ENCODE measurements around the gene CCDC185. TPM values are rescaled to one million over a fixed set of nuclear protein-coding genes. Genes with fewer than 3 reads are reported as not detected.

The CCDC185 gene
- total RNA-seq (2021; fragmentation: NEBNext Ultra II Directional; extraction: Animal tissue kit (Norgen Biotek cat#: 25700)) = not detected
- long read RNA-seq = 0 reads

DNA sequence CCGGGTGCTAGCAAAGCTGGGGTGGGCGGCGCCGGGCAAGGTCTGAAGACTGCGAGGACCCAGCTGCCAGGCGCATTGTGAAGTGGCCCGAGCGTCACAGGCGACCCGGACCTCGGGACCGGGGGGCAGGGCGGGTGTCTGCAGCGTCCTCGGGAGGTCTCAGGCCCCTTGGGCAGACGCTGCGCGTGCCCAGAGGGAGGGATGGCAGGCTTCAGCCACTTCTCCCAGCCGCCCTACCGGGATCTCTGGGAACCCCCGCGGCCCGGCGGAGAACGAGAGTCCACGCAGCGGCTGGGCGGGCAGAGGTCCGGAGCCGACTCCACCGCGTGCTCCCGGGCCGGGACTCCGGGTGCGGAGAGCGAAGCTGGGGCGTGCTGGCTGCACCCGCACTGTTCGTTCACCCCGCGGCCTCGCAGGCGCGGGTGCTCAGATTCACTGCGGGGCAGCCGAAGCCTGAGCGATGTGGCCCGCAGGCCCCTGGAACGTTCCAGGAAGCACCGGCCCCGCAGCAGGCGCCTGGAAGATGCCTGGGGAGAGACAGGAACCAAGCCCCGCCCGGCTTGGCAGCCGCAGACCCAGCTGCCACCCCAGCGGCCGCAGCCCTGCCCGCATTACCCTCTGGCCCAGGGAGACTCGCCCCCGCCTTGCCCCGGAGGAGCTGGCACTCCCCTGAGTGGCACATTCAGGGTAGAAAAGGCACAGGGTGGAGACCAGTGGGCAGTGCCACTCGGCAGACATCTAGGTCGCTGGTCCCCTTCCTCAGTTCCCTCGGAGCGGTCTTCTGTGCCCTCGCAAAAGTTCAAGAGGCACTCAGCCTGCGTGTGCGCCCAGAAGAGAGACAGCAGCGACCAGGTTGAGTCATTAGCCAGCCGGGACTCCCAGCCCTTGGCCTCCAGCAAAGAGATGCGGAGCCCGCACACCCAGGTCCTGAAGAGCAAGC lies at the start of gene CCDC185:
Gene CCDC185, plus strand, starts transcription at position 141 of the 940 bp plus-strand sequence. Its CDS starts 61 bp downstream, at position 202.
- TF ChIP-seq, protein P1, sequence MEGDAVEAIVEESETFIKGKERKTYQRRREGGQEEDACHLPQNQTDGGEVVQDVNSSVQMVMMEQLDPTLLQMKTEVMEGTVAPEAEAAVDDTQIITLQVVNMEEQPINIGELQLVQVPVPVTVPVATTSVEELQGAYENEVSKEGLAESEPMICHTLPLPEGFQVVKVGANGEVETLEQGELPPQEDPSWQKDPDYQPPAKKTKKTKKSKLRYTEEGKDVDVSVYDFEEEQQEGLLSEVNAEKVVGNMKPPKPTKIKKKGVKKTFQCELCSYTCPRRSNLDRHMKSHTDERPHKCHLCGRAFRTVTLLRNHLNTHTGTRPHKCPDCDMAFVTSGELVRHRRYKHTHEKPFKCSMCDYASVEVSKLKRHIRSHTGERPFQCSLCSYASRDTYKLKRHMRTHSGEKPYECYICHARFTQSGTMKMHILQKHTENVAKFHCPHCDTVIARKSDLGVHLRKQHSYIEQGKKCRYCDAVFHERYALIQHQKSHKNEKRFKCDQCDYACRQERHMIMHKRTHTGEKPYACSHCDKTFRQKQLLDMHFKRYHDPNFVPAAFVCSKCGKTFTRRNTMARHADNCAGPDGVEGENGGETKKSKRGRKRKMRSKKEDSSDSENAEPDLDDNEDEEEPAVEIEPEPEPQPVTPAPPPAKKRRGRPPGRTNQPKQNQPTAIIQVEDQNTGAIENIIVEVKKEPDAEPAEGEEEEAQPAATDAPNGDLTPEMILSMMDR (IDR thresholded peaks at IDR 0.05) = no peak
- 0 out of 2 replicates have a peak, but pooled peaks cover 4% of the 10 kb centered on the region for H3K9me3 Mint-ChIP-seq
- DNase-seq = no peak
- no peaks in the 10 kb centered on the region; the same call in 1 of the 2 replicates for H3K36me3 Mint-ChIP-seq (ENCODE audit: low read depth)
- no peak within 1 kb of the TSS for H3K27ac Mint-ChIP-seq
- no peaks in the 10 kb centered on the region for H3K4me1 Mint-ChIP-seq (ENCODE audit: low read depth)
- peaks cover 43% of the 10 kb centered on the region for H3K27me3 Mint-ChIP-seq (ENCODE audit: insufficient read depth)
- no peak within 1 kb of the TSS for H3K4me3 Mint-ChIP-seq

- Mint-ChIP-seq H3K4me3 (no peak overlapping the region), H3K27me3 (ENCODE audit: insufficient read depth) (peaks cover 37% of the 10 kb centered on the region), H3K4me1 (ENCODE audit: low read depth) (no peaks in the 10 kb centered on the region), H3K9me3 (no peaks in the 10 kb centered on the region), H3K36me3 (ENCODE audit: low read depth) (no peaks in the 10 kb centered on the region), H3K27ac (no peak overlapping the region)
- TF ChIP-seq, protein P1 (IDR thresholded peaks at IDR 0.05) = no peak
- DNase-seq = no peak
Measured at GRCh38 chr1:223343692-223344091, 49.5 kb upstream of the CCDC185 start.

DNA sequence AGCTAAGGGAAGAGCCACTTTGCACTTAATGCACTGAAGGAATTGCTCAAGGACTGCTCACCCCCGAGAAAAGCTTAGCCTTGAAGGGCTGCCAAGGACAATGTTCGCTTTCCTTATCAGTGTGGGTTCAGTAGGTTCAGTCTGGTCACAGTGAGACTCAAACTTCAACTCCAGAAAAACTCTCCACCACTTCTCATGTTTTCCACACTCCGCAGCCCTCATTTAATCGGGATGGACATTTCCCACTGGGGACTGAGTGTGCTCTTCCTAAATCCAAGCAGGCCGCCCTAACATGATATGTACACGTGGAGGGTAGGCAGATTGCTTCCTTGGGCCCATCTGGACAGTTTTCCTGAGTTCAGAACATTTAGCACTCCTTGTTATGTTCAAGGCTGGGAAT lies 48.7 kb upstream of the CCDC185 start:
- TF ChIP-seq, protein P1 (IDR thresholded peaks at IDR 0.05) = no peak
- Mint-ChIP-seq H3K36me3 (ENCODE audit: low read depth) (no peaks in the 10 kb centered on the region), H3K4me1 (ENCODE audit: low read depth) (no peaks in the 10 kb centered on the region), H3K4me3 (no peak overlapping the region), H3K27ac (no peak overlapping the region), H3K27me3 (ENCODE audit: insufficient read depth) (peaks cover 36% of the 10 kb centered on the region), H3K9me3 (no peaks in the 10 kb centered on the region)
- DNase-seq = no peak

DNA sequence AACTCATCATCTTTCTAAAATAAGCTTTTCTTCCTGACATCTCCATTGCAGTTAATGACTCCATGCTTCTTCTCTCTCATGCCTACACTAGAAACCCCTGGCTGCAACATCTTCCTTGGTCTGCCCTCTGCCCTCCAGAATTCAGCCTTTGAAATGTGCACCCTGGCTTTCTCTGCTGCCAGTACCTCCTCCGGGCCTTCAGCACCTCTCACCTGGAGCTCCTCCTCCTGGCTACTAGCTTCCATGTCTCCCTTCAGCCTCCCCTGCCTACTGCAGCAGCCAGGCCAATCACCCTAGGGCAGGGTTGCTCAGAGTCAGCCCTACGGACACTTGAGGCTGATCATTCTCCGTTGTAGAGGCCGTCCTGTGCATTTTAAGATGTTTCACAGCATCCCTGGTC lies 47.5 kb upstream of the CCDC185 start:
- Mint-ChIP-seq H3K36me3 (ENCODE audit: low read depth) (no peaks in the 10 kb centered on the region), H3K4me3 (no peak overlapping the region), H3K27ac (no peak overlapping the region), H3K27me3 (ENCODE audit: insufficient read depth) (peaks cover 37% of the 10 kb centered on the region), H3K9me3 (no peaks in the 10 kb centered on the region), H3K4me1 (ENCODE audit: low read depth) (no peaks in the 10 kb centered on the region)
- no peak for DNase-seq
- TF ChIP-seq, protein P1 (IDR thresholded peaks at IDR 0.05) = no peak

DNA sequence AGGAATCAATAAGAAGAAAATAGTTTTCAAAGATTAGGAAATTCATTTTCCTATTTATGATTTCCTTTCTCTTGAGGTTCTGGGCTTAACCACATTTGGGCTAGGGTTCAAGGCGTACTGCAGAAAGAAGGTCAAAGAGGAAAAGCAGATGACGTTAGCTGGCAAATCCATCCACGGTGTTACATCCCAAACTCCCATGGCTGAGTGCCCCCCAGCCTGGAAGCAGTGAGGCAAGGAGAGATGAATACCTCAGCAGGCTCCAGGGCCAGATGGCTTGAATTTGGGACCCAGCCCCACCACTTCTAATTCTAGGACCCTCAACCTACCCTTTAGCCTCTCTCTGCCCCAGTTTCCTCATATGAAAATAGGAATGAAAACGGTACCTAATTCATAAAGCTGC lies 46.9 kb upstream of the CCDC185 start:
- H3K4me1 Mint-ChIP-seq (ENCODE audit: low read depth) = no peaks in the 10 kb centered on the region
- no peaks in the 10 kb centered on the region for H3K36me3 Mint-ChIP-seq (ENCODE audit: low read depth)

More for the DNA sequence above, 46.9 kb upstream of the CCDC185 start:
- TF ChIP-seq, protein P1 (IDR thresholded peaks at IDR 0.05) = no peak
- H3K4me3 Mint-ChIP-seq = no peak overlapping the region
- no peaks in the 10 kb centered on the region for H3K9me3 Mint-ChIP-seq
- no peak overlapping the region for H3K27ac Mint-ChIP-seq
- H3K27me3 Mint-ChIP-seq (ENCODE audit: insufficient read depth) = peaks cover 37% of the 10 kb centered on the region
- no peak for DNase-seq
